PFSK-1 (cell line): ENCODE measurements around the gene SLC22A9.

ENCODE experiments used
- POLR2AphosphoS5 ChIP-seq: IDR thresholded peaks from 2 replicates; pipeline ENCODE4 v1.6.1; 2012; ENCODE audit warnings: low read depth, mild to moderate bottlenecking, control low read depth, low read length, moderate library complexity
- REST ChIP-seq, 2 experiments: IDR thresholded peaks; 2 replicates each; pipeline versions ENCODE4 v1.6.1 to v1.8.0; 2011 to 2012; ENCODE audit warnings: low read depth in 2 of 2, low read length in 2 of 2, control low read depth in 1 of 2, inconsistent platforms in 1 of 2, mild to moderate bottlenecking in 1 of 2, moderate library complexity in 1 of 2; ENCODE audit not compliant: insufficient read depth in 1 of 2
- TAF1 ChIP-seq: IDR thresholded peaks from 2 replicates; pipeline ENCODE4 v1.6.1; 2012; ENCODE audit warnings: low read length, control low read depth, borderline replicate concordance; ENCODE audit not compliant: insufficient read depth

- no peak for TF ChIP-seq TAF1
- TF ChIP-seq POLR2AphosphoS5 = no peak
- TF ChIP-seq REST (IDR thresholded peaks at IDR 0.05; ENCODE audit: insufficient read depth in 1 of 2, low read depth in 2 of 2, low read length in 2 of 2) = no peak
These were observed 74.1 kb downstream of the SLC22A9 start for GRCh38 chr11:63443714-63444113.
